Measurements from ENCODE around the gene BANF2.

- no peak for TF ChIP-seq CTCF (IDR thresholded peaks at IDR 0.05; ENCODE audit: low read depth, low read length)
- no peak for TF ChIP-seq POLR2A (IDR thresholded peaks at IDR 0.05; ENCODE audit: extremely low read depth, insufficient read length)
- no peak for TF ChIP-seq MAX (IDR thresholded peaks at IDR 0.05; ENCODE audit: low read depth, low read length)
- no peak for TF ChIP-seq MYC (IDR thresholded peaks at IDR 0.05; ENCODE audit: low read depth, low read length)
Measured at GRCh38 chr20:17668432-17668831, 31.3 kb upstream of the BANF2 start.
